K562 (cell line): Measurements from ENCODE around the gene FAM149A. TPM values are rescaled to one million over a fixed set of nuclear protein-coding genes. Genes with fewer than 3 reads are reported as not detected.

Experiments
- CTCF ChIP-seq, 3 experiments: IDR thresholded peaks in 2 of 3; conservative IDR thresholded peaks in 1 of 3; 2 replicates each; pipeline ENCODE4 v1.5.1; 2011 to 2012; ENCODE audit warnings: low read length in 3 of 3, mild to moderate bottlenecking in 3 of 3, control low read depth in 2 of 3, improper control_type of control experiment in 1 of 3, inconsistent platforms in 1 of 3, low read depth in 1 of 3, mixed read lengths in 1 of 3, moderate library complexity in 1 of 3; ENCODE audit not compliant: insufficient read depth in 2 of 3
- DEAF1 ChIP-seq: fragments of 450-650 bp; formaldehyde crosslinking; IDR thresholded peaks from 2 replicates; pipeline ENCODE4 v1.4.0; 2020; ENCODE audit warnings: mild to moderate bottlenecking, moderate library complexity
- EGR1 ChIP-seq: fragments of 450-650 bp; conservative IDR thresholded peaks from 2 replicates; pipeline ENCODE4 v1.6.1; 2017; ENCODE audit warnings: mild to moderate bottlenecking
- ETV6 ChIP-seq, 3 experiments: fragments of 150-350 bp in 1 of 3; sonication (generic) in 1 of 3; formaldehyde crosslinking in 1 of 3; IDR thresholded peaks; 2 replicates each; pipeline versions ENCODE4 v1.6.1 to v1.8.0; 2014 to 2022; ENCODE audit warnings: borderline replicate concordance in 2 of 3, low read depth in 2 of 3, antibody characterized with exemption in 1 of 3, low read length in 1 of 3, mild to moderate bottlenecking in 1 of 3, missing genetic modification reagents in 1 of 3
- EWSR1 ChIP-seq: fragments of 450-650 bp; IDR thresholded peaks from 2 replicates; pipeline ENCODE4 v1.6.1; 2018; ENCODE audit warnings: borderline replicate concordance, mild to moderate bottlenecking, low read depth, moderate library complexity; ENCODE audit not compliant: partially characterized antibody
- HDAC6 ChIP-seq: IDR thresholded peaks from 2 replicates; pipeline ENCODE4 v1.6.1; 2012; ENCODE audit warnings: low read depth, mild to moderate bottlenecking, control low read depth, inconsistent platforms, low read length, moderate library complexity
- MAFK ChIP-seq: IDR thresholded peaks from 2 replicates; pipeline ENCODE4 v1.6.1; 2011; ENCODE audit warnings: low read length, improper control_type of control experiment
- MTA3 ChIP-seq: fragments of 450-650 bp; formaldehyde crosslinking; IDR thresholded peaks from 2 replicates; pipeline ENCODE4 v1.6.1; 2017; ENCODE audit warnings: mild to moderate bottlenecking, borderline replicate concordance
- MYC ChIP-seq, 2 experiments: fragments of 250-450 bp in 1 of 2; sonication (Bioruptor Pico) in 1 of 2; IDR thresholded peaks; 2 replicates each; pipeline versions ENCODE4 v1.5.1 to v1.6.1; 2012 to 2021; ENCODE audit warnings: low read depth in 2 of 2, borderline replicate concordance in 1 of 2, improper control_type of control experiment in 1 of 2, low read length in 1 of 2, mild to moderate bottlenecking in 1 of 2, moderate library complexity in 1 of 2
- PRMT5 ChIP-seq: sonication (generic); formaldehyde crosslinking; IDR thresholded peaks from 2 replicates; pipeline ENCODE4 v1.5.0; 2020; ENCODE audit warnings: missing genetic modification reagents
- RFX7 ChIP-seq: fragments of 250-450 bp; sonication (Bioruptor Pico); IDR thresholded peaks from 2 replicates; pipeline ENCODE4 v1.5.1; 2021; ENCODE audit warnings: mild to moderate bottlenecking
- SAP30 ChIP-seq: fragments of 200-600 bp; sonication (generic); IDR thresholded peaks from 2 replicates; pipeline ENCODE4 v1.6.1; 2012; ENCODE audit warnings: borderline replicate concordance, low read depth, mild to moderate bottlenecking, moderate library complexity, low read length, control low read depth, inconsistent platforms; ENCODE audit not compliant: insufficient read depth, poor library complexity, severe bottlenecking
- SMARCB1 ChIP-seq: IDR thresholded peaks from 2 replicates; pipeline ENCODE4 v1.6.1; 2011; ENCODE audit warnings: improper control_type of control experiment, low read depth; ENCODE audit not compliant: insufficient read length
- SMARCC2 ChIP-seq: fragments of 450-650 bp; IDR thresholded peaks from 2 replicates; pipeline ENCODE4 v1.6.1; 2017; ENCODE audit warnings: antibody characterized with exemption, moderate library complexity, mild to moderate bottlenecking, low read depth
- ZBTB12 ChIP-seq: fragments of 250-450 bp; sonication (Bioruptor Pico); IDR thresholded peaks from 2 replicates; pipeline ENCODE4 v1.4.0; 2020
- ZBTB43 ChIP-seq: sonication (generic); formaldehyde crosslinking; IDR thresholded peaks from 2 replicates; pipeline ENCODE4 v1.8.0; 2023; ENCODE audit warnings: mild to moderate bottlenecking, missing genetic modification reagents
- ZNF165 ChIP-seq: fragments of 250-450 bp; sonication (Bioruptor Pico); IDR thresholded peaks from 2 replicates; pipeline ENCODE4 v1.4.0; 2020; ENCODE audit warnings: borderline replicate concordance
- ZNF174 ChIP-seq: fragments of 250-450 bp; sonication (Bioruptor Pico); IDR thresholded peaks from 2 replicates; pipeline ENCODE4 v1.4.0; 2020; ENCODE audit warnings: mild to moderate bottlenecking
- ZNF354B ChIP-seq: fragments of 250-450 bp; sonication (Bioruptor Pico); IDR thresholded peaks from 2 replicates; pipeline ENCODE4 v1.4.0; 2020
- ZNF717 ChIP-seq: fragments of 250-450 bp; sonication (Bioruptor Pico); IDR thresholded peaks from 2 replicates; pipeline ENCODE4 v1.5.0; 2021
- polyA plus RNA-seq, 8 experiments: library from polyadenylated mRNA; depleted of rRNA in 4 of 8; stranded (reverse) in 5 of 8; unstranded in 3 of 8; fragments of >200 nt; fragmentation: Nextera tagmentation in 2 of 8; fragmentation: Illumina TruSeq in 1 of 8; extraction: Ambion mirVana in 2 of 8; extraction: Trizol in 1 of 8; gene quantifications; 2 replicates each; pipeline versions ENCODE4 v1.2.1 to v1.2.3, GENCODE V29; 2011 to 2014; ENCODE audit warnings: inconsistent platforms in 1 of 8, missing spikeins in 1 of 8
- total RNA-seq, 7 experiments: library from RNA; depleted of rRNA in 6 of 7; stranded (reverse); fragments of >200 nt in 6 of 7; fragmentation: Illumina TruSeq in 2 of 7; extraction: Trizol in 2 of 7; gene quantifications; 2 replicates each; pipeline versions ENCODE4 v1.2.1 to v1.2.3, GENCODE V29; 2011 to 2021; ENCODE audit warnings: low replicate concordance in 1 of 7

FAM149A gene
- total and polyA plus RNA-seq, 9 of the 15 experiments (the other 6 are each of a cell fraction or from before 2014, with no cell fraction given) = not detected

GRCh38 chr4:186191200-186192065, 86.9 kb downstream of the FAM149A start, which contains the start of gene CYP4V2 (continued):
- TF ChIP-seq ZBTB43 (CRISPR knock-in tag) = peak; percentile 79; the same call in 1 of the 2 replicates
- TF ChIP-seq SMARCB1 = no peak
- peak; percentile 75 for TF ChIP-seq MYC (IDR thresholded peaks at IDR 0.05; ENCODE audit: low read depth, low read length)
- peak; percentile 81; the same call in 1 of the 2 replicates for TF ChIP-seq MYC (CRISPR knock-in tag; IDR thresholded peaks at IDR 0.05; ENCODE audit: borderline replicate concordance, low read depth)
- 0 out of 2 replicates have a peak, but pooled peaks have one; percentile 83 for TF ChIP-seq MTA3
- no peak for TF ChIP-seq ZNF165 (CRISPR knock-in tag)
- TF ChIP-seq HDAC6 = no peak
- TF ChIP-seq ZNF174 = no peak
- no peak for TF ChIP-seq MAFK
- no peak for TF ChIP-seq DEAF1 (CRISPR knock-in tag)
- TF ChIP-seq SMARCC2 = no peak
- peak; percentile 35 to 56 (median 52); a peak in 5 of 6 replicates for TF ChIP-seq CTCF (IDR thresholded peaks at IDR 0.05 in 2 of 3, conservative IDR thresholded peaks at IDR 0.05 in 1 of 3; ENCODE audit: insufficient read depth in 2 of 3, low read depth in 1 of 3, low read length in 3 of 3)
- TF ChIP-seq ETV6 (IDR thresholded peaks at IDR 0.05; ENCODE audit: borderline replicate concordance in 1 of 2, low read depth in 2 of 2, low read length in 1 of 2) = peak; percentile 34 to 67; a peak in 2 of 4 replicates
- TF ChIP-seq ETV6 (CRISPR knock-in tag; IDR thresholded peaks at IDR 0.05; ENCODE audit: borderline replicate concordance) = no peak; the same call in 1 of the 2 replicates
- peak; percentile 51 for TF ChIP-seq SAP30
- TF ChIP-seq ZNF354B = no peak
- peak; percentile 71 for TF ChIP-seq EGR1
- no peak for TF ChIP-seq ZNF717 (CRISPR knock-in tag)
- no peak for TF ChIP-seq RFX7 (CRISPR knock-in tag)
- TF ChIP-seq PRMT5 (CRISPR knock-in tag) = no peak
- no peak for TF ChIP-seq EWSR1
- TF ChIP-seq ZBTB12 (CRISPR knock-in tag) = peak; percentile 56; the same call in 1 of the 2 replicates
